ENCODE measurements around the gene NTRK3. TPM values are rescaled to one million over a fixed set of nuclear protein-coding genes. Genes with fewer than 3 reads are reported as not detected.

The NTRK3 gene
- total and polyA plus RNA-seq, 2 of the 13 experiments (the other 11 are each of a cell fraction or from before 2014, with no cell fraction given), result not detected

GRCh38 chr15:87941606-87942005 is 314.9 kb downstream of the NTRK3 start (continued):
- TF ChIP-seq ZNF850 (CRISPR knock-in tag; conservative IDR thresholded peaks at IDR 0.05) (no peak), SOX6 (IDR thresholded peaks at IDR 0.05) (no peak), SOX6 (CRISPR knock-in tag; IDR thresholded peaks at IDR 0.05) (no peak), ZNF33B (CRISPR knock-in tag; IDR thresholded peaks at IDR 0.05) (no peak), GABPA (IDR thresholded peaks at IDR 0.05; ENCODE audit: low read depth, low read length) (no peak), GABPA (CRISPR knock-in tag; IDR thresholded peaks at IDR 0.05; ENCODE audit: low read depth) (no peak), ZNF3 (CRISPR knock-in tag; IDR thresholded peaks at IDR 0.05) (no peak), ZBTB3 (CRISPR knock-in tag; IDR thresholded peaks at IDR 0.05; ENCODE audit: borderline replicate concordance, low read depth) (no peak)
- TF ChIP-seq, protein P1, sequence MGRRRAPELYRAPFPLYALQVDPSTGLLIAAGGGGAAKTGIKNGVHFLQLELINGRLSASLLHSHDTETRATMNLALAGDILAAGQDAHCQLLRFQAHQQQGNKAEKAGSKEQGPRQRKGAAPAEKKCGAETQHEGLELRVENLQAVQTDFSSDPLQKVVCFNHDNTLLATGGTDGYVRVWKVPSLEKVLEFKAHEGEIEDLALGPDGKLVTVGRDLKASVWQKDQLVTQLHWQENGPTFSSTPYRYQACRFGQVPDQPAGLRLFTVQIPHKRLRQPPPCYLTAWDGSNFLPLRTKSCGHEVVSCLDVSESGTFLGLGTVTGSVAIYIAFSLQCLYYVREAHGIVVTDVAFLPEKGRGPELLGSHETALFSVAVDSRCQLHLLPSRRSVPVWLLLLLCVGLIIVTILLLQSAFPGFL (CRISPR knock-in tag; IDR thresholded peaks at IDR 0.05), result no peak
- TF ChIP-seq, protein P2, sequence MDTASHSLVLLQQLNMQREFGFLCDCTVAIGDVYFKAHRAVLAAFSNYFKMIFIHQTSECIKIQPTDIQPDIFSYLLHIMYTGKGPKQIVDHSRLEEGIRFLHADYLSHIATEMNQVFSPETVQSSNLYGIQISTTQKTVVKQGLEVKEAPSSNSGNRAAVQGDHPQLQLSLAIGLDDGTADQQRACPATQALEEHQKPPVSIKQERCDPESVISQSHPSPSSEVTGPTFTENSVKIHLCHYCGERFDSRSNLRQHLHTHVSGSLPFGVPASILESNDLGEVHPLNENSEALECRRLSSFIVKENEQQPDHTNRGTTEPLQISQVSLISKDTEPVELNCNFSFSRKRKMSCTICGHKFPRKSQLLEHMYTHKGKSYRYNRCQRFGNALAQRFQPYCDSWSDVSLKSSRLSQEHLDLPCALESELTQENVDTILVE (CRISPR knock-in tag; IDR thresholded peaks at IDR 0.05), result no peak
- TF ChIP-seq, protein P3, sequence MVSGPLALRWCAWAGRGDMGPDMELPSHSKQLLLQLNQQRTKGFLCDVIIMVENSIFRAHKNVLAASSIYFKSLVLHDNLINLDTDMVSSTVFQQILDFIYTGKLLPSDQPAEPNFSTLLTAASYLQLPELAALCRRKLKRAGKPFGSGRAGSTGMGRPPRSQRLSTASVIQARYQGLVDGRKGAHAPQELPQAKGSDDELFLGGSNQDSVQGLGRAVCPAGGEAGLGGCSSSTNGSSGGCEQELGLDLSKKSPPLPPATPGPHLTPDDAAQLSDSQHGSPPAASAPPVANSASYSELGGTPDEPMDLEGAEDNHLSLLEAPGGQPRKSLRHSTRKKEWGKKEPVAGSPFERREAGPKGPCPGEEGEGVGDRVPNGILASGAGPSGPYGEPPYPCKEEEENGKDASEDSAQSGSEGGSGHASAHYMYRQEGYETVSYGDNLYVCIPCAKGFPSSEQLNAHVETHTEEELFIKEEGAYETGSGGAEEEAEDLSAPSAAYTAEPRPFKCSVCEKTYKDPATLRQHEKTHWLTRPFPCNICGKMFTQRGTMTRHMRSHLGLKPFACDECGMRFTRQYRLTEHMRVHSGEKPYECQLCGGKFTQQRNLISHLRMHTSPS (CRISPR knock-in tag; IDR thresholded peaks at IDR 0.05; ENCODE audit: low read depth), result no peak

DNA sequence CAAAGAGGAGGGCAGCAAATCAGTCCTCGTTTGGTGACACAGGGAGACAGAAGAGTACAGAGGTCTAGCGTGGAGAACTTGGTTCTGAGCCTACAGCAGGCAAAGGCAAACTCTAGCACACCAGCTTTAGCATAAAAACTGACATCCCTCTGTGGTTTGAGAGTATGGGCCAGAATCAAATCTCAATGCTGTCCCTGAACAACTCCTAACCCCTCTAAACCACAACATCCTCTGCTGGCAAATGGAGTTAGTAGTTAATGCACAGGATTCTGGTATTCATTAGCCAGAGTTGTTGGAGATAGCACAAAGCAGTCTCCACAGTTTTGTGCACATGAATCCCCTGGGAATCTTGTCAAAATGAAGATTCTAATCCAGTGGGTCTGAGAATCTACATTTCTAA is 315.8 kb downstream of the NTRK3 start:
- DNase-seq (ENCODE audit: low spot score) (no peak), FAIRE-seq (no peak), ATAC-seq (no peak)
- Histone ChIP-seq H2AFZ (ENCODE audit: low read length) (no peak overlapping the region), H3K9me3 (ENCODE audit: low read length) (no peaks in the 10 kb centered on the region), H3K36me3 (replicated peaks in 1 of 2; ENCODE audit: control insufficient read depth in 1 of 2, insufficient read depth in 2 of 2, low read length in 2 of 2) (no peaks in the 10 kb centered on the region), H3K4me1 (ENCODE audit: insufficient read depth, low read length) (no peaks in the 10 kb centered on the region), H3K9ac (ENCODE audit: insufficient read depth, low read depth, low read length) (no peak overlapping the region), H4K20me1 (ENCODE audit: insufficient read depth, low read length) (no peaks in the 10 kb centered on the region), H3K4me2 (ENCODE audit: low read depth, low read length) (no peak overlapping the region), H3K27me3 (ENCODE audit: control insufficient read depth in 1 of 2, insufficient read depth in 2 of 2, low read length in 2 of 2) (no peaks in the 10 kb centered on the region; a peak in 1 of 5 replicates), H3K27ac (ENCODE audit: extremely low read length, insufficient read depth, low read length) (no peak overlapping the region), H3K79me2 (ENCODE audit: insufficient read depth, low read length) (no peaks in the 10 kb centered on the region), H3K4me3 (replicated peaks in 1 of 3; ENCODE audit: insufficient read depth in 1 of 3, low read depth in 2 of 3, low read length in 3 of 3) (no peak overlapping the region)
- in situ Hi-C loops (cut with HindIII; ENCODE audit: extremely low pct_ligation_motif_present, low pct_unique_long_range_greater_than_20kb), result no loop called here
- POLR2A ChIA-PET, result no interaction called here
- BruUV-seq (replicated peaks), result no TSS peak
- no CpG with 5 or more reads among the region's 2 CpGs for WGBS (ENCODE audit: low lambda C conversion rate)
- intact Hi-C loops (cut with micrococcal nuclease; ENCODE audit: unreplicated experiment), result no loop called here
- no peak for TF ChIP-seq EEA1 (CRISPR knock-in tag; IDR thresholded peaks at IDR 0.05; ENCODE audit: borderline replicate concordance)
- TF ChIP-seq SMAD9 (CRISPR knock-in tag; IDR thresholded peaks at IDR 0.05), result no peak
- CTCF ChIA-PET (ENCODE audit: low intra/inter-chr PET ratio, low total read pairs), result no interaction called here
